Measurements from ENCODE around the gene HBA2. TPM values are rescaled to one million over a fixed set of nuclear protein-coding genes. Genes with fewer than 3 reads are reported as not detected.
"Not testable (repeated sequence)": the region's sequence is repeated elsewhere in the genome, so short reads cannot be mapped to it uniquely, and the experiment has no call there.

The HBA2 gene
- total RNA-seq, 6 experiments from 2014 or later: 17.8 to 522 (median 55.9) TPM

GRCh38 chr16:155031-155398, 17.7 kb upstream of the HBA2 start:
- TF ChIP-seq CTCF (IDR thresholded peaks at IDR 0.05) (no peak), POLR2A (IDR thresholded peaks at IDR 0.05) (no peak)
- Histone ChIP-seq H3K27ac (no peak overlapping the region), H3K36me3 (no peaks in the 10 kb centered on the region), H3K9me3 (no peaks in the 10 kb centered on the region), H3K27me3 (no peaks in the 10 kb centered on the region), H3K4me3 (no peak overlapping the region), H3K4me1 (peaks cover 0 to 5% (median 2%) of the 10 kb centered on the region in 4 donors)
- intact Hi-C loops (cut with DNase I): no loop called here
- 80% methylated on average over 3 of the region's 7 CpGs for WGBS (ENCODE audit: insufficient coverage, low coverage, low lambda C conversion rate, missing lambda C conversion rate)
- no peak for ATAC-seq
- DNase-seq: peak in 1 of 3 donors; percentile 9

- intact Hi-C loops (cut with DNase I): no loop called here
- 29% methylated on average over 5 of the region's 6 CpGs for WGBS (ENCODE audit: insufficient coverage, low coverage, low lambda C conversion rate, missing lambda C conversion rate)
- Histone ChIP-seq H3K4me1 (peaks cover 0 to 5% (median 2%) of the 10 kb centered on the region in 4 donors), H3K36me3 (no peaks in the 10 kb centered on the region), H3K4me3 (no peak overlapping the region), H3K27me3 (no peaks in the 10 kb centered on the region), H3K9me3 (no peaks in the 10 kb centered on the region), H3K27ac (no peak overlapping the region)
- no peak for TF ChIP-seq CTCF (IDR thresholded peaks at IDR 0.05)
- TF ChIP-seq POLR2A (IDR thresholded peaks at IDR 0.05): no peak
- ATAC-seq (no peak), DNase-seq (peak in 1 of 3 donors; percentile 9)
Observed at GRCh38 chr16:159136-159849, 13.4 kb upstream of the HBA2 start.

- H3K4me1 ChIP-seq; H3K27me3 ChIP-seq; intact Hi-C loops (cut with DNase I); H3K36me3 ChIP-seq; H3K27ac ChIP-seq; H3K4me3 ChIP-seq; DNase-seq; ATAC-seq; H3K9me3 ChIP-seq: not testable (repeated sequence)
- WGBS (ENCODE audit: insufficient coverage, low coverage, low lambda C conversion rate, missing lambda C conversion rate): 48% methylated on average over 2 of the region's 20 CpGs
Observed at GRCh38 chr16:160242-160641, 12.4 kb upstream of the HBA2 start.

GRCh38 chr16:160691-161190, 11.9 kb upstream of the HBA2 start:
- intact Hi-C loops (cut with DNase I): no loop called here
- 62% methylated on average over 3 of the region's 18 CpGs for WGBS (ENCODE audit: insufficient coverage, low coverage, low lambda C conversion rate, missing lambda C conversion rate)
- no peak overlapping the region for H3K4me3 ChIP-seq
- no peaks in the 10 kb centered on the region for H3K36me3 ChIP-seq
- H3K9me3 ChIP-seq: no peaks in the 10 kb centered on the region
- no peak overlapping the region for H3K27ac ChIP-seq
- DNase-seq: no peak
- TF ChIP-seq POLR2A (IDR thresholded peaks at IDR 0.05) (no peak), CTCF (IDR thresholded peaks at IDR 0.05) (no peak)
- no peak for ATAC-seq
- peaks cover 0 to 4% (median 0%) of the 10 kb centered on the region in 4 donors for H3K4me1 ChIP-seq
- H3K27me3 ChIP-seq: peaks cover 1 to 7% of the 10 kb centered on the region in 2 donors

GRCh38 chr16:162271-162991, 10.2 kb upstream of the HBA2 start:
- no peaks in the 10 kb centered on the region for H3K36me3 ChIP-seq
- DNase-seq (no peak), ATAC-seq (no peak)
- no peaks in the 10 kb centered on the region for H3K9me3 ChIP-seq
- H3K4me3 ChIP-seq: no peak overlapping the region
- H3K27ac ChIP-seq: no peak overlapping the region
- 87% methylated on average over 8 of the region's 13 CpGs for WGBS (ENCODE audit: insufficient coverage, low coverage, low lambda C conversion rate, missing lambda C conversion rate)
- intact Hi-C loops (cut with DNase I): no loop called here
- TF ChIP-seq POLR2A (IDR thresholded peaks at IDR 0.05) (no peak), CTCF (IDR thresholded peaks at IDR 0.05) (no peak)
- peaks cover 13 to 24% of the 10 kb centered on the region in 2 donors for H3K27me3 ChIP-seq
- peaks cover 0 to 7% (median 0%) of the 10 kb centered on the region in 4 donors for H3K4me1 ChIP-seq

- ATAC-seq; DNase-seq; H3K4me1 ChIP-seq; intact Hi-C loops (cut with DNase I); H3K36me3 ChIP-seq; H3K4me3 ChIP-seq; H3K27ac ChIP-seq; H3K9me3 ChIP-seq: not testable (repeated sequence)
- H3K27me3 ChIP-seq: peaks cover 13 to 31% of the 10 kb centered on the region in 2 donors
- WGBS (ENCODE audit: insufficient coverage, low coverage, low lambda C conversion rate, missing lambda C conversion rate): 82% methylated on average over 10 of the region's 10 CpGs
Observed at GRCh38 chr16:163139-163538, 9.5 kb upstream of the HBA2 start.

GRCh38 chr16:163696-164095, 9.0 kb upstream of the HBA2 start:
- H3K4me3 ChIP-seq; H3K9me3 ChIP-seq; DNase-seq; H3K36me3 ChIP-seq; H3K4me1 ChIP-seq; H3K27ac ChIP-seq; intact Hi-C loops (cut with DNase I): not testable (repeated sequence)
- peak; percentile 66 to 97 (median 85) for ATAC-seq
- WGBS (ENCODE audit: insufficient coverage, low coverage, low lambda C conversion rate, missing lambda C conversion rate): no CpG with 5 or more reads among the region's 3 CpGs
- H3K27me3 ChIP-seq: peaks cover 13 to 37% of the 10 kb centered on the region in 2 donors
